Lower lobe of right lung (tissue), 2 donors: ENCODE measurements around the gene CHST1. TPM values are rescaled to one million over a fixed set of nuclear protein-coding genes. Genes with fewer than 3 reads are reported as not detected.

ENCODE experiments used
- ATAC-seq, 2 donors: fragments of 200-7000 bp; cut with Tn5 transposase; one replicate each; pipeline ENCODE4 v1.9.1; 2020 to 2022; ENCODE audit warnings: mild to moderate bottlenecking in 2 of 2, moderate library complexity in 2 of 2
- DNase-seq: peaks from one replicate; pipeline ENCODE4 v3.0.0-alpha.2; 2020
- H3K27ac ChIP-seq: fragments of 200-600 bp; one replicate; pipeline ENCODE4 v1.8.0; 2022
- H3K27me3 ChIP-seq: fragments of 200-600 bp; one replicate; pipeline ENCODE4 v1.8.0; 2022; ENCODE audit warnings: low read depth
- H3K36me3 ChIP-seq: fragments of 200-600 bp; one replicate; pipeline ENCODE4 v1.8.0; 2022; ENCODE audit warnings: mild to moderate bottlenecking
- H3K4me1 ChIP-seq: fragments of 200-600 bp; one replicate; pipeline ENCODE4 v1.8.0; 2022
- H3K4me3 ChIP-seq: fragments of 200-600 bp; one replicate; pipeline ENCODE4 v1.8.0; 2022; ENCODE audit warnings: mild to moderate bottlenecking
- H3K9me3 ChIP-seq: fragments of 200-600 bp; one replicate; pipeline ENCODE4 v1.8.0; 2022
- intact Hi-C: fragments of 100-400 bp; cut with DNase I; formaldehyde crosslinking; loops from one replicate; pipeline ENCODE4 v1.11.0; 2022
- total RNA-seq: library from RNA; stranded (reverse); fragmentation: NEBNext Ultra II Directional; extraction: Animal tissue kit (Norgen Biotek cat#: 25700); gene quantifications from one replicate; pipeline ENCODE4 v1.2.1, GENCODE V29; 2021
- TF ChIP-seq, protein P1 (sequence below): fragments of 200-600 bp; IDR thresholded peaks from one replicate; pipeline ENCODE4 v1.8.0; 2022; ENCODE audit warnings: antibody characterized with exemption, mild to moderate bottlenecking
- donor health status: DM: no; HTN: yes; CAD: no; lungs with severe emphysema.

Gene CHST1
- total RNA-seq, 1 donor from 2014 or later, result 4.6 TPM

DNA sequence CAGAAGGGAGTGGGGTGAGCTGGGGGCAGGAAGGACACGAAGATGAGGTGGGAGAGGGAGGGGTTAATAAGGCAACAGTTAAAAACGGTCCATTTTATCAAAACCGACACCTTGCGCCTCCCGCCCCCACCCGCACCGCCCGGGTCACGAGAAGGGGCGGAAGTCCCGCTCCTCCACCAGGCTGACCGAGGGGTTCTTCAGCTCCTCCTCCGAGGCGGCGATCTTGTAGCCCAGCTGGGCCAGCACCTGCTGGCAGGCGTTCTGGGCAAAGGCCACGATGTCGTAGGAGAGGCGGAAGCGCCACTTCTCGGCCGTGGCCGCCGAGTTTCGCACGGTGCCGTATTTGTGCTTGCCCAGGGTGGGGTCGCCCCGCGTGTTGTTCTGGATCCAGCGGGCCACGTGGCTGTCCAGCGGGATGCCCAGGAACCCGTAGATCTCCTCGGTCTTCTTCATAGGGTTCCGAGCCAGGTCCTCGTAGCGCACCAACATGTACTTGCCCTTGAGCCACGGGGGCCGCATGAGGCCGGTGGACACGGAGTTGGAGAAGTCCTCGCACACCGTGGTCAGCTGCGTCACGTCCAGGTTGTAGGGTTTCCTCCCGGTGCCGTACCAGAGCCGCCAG lies 15.8 kb downstream of the CHST1 start:
- H3K9me3 ChIP-seq, result no peaks in the 10 kb centered on the region
- intact Hi-C loops, result loop anchor here (10.0 kb wide), 1 partner anchor 275 kb away; no protein-coding TSS in a partner anchor
- DNase-seq (no peak), ATAC-seq (no peak)
- TF ChIP-seq, protein P1, sequence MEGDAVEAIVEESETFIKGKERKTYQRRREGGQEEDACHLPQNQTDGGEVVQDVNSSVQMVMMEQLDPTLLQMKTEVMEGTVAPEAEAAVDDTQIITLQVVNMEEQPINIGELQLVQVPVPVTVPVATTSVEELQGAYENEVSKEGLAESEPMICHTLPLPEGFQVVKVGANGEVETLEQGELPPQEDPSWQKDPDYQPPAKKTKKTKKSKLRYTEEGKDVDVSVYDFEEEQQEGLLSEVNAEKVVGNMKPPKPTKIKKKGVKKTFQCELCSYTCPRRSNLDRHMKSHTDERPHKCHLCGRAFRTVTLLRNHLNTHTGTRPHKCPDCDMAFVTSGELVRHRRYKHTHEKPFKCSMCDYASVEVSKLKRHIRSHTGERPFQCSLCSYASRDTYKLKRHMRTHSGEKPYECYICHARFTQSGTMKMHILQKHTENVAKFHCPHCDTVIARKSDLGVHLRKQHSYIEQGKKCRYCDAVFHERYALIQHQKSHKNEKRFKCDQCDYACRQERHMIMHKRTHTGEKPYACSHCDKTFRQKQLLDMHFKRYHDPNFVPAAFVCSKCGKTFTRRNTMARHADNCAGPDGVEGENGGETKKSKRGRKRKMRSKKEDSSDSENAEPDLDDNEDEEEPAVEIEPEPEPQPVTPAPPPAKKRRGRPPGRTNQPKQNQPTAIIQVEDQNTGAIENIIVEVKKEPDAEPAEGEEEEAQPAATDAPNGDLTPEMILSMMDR, result no peak
- H3K27me3 ChIP-seq, result peaks cover 11% of the 10 kb centered on the region
- no peak overlapping the region for H3K4me3 ChIP-seq
- peaks cover 3% of the 10 kb centered on the region for H3K4me1 ChIP-seq
- no peaks in the 10 kb centered on the region for H3K36me3 ChIP-seq
- H3K27ac ChIP-seq, result no peak overlapping the region

DNA sequence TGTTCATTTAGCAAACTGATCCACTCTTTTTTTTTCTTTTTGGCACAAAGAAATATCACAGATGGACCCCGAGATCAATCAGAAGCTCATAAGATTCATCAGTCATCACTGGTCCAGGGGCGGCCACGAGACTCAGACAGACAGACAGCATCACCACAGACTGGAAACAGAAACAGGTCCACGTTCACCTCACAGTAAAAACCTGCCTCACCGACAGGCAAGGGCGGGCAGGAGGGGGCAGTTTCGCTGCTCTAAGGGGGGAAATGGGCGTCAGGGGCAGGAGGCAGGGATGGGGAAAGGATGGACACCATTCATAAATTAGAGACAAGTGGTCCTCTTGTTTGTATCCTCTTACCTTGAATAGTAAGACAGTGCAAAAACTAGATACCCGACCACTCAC lies 16.5 kb downstream of the CHST1 start:
- Histone ChIP-seq H3K9me3 (no peaks in the 10 kb centered on the region), H3K27ac (no peak overlapping the region), H3K36me3 (no peaks in the 10 kb centered on the region), H3K4me1 (no peaks in the 10 kb centered on the region), H3K4me3 (no peak overlapping the region), H3K27me3 (peaks cover 11% of the 10 kb centered on the region)
- no peak for ATAC-seq
- TF ChIP-seq, protein P1, result no peak
- intact Hi-C loops, result no loop called here
- DNase-seq, result no peak

DNA sequence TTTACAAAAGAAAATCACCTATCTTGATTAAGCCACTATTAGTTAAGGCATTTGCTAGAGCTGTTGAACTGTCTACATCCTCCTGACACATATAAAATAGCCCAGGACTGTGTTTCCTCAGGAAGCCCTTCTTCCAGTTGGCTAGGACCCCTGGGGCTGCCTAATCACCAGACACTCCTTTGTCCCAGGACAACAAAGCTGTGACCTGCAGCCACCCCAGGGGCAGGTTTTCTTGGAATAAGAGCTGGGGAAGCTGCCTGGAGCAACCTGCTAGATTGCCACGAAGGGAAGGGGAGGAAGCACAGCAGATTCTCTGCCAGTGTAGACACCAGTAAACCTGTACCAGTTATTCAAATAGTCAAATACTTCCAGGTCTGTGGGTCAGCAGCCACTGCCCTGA lies 17.6 kb downstream of the CHST1 start:
- Histone ChIP-seq H3K36me3 (no peaks in the 10 kb centered on the region), H3K4me1 (no peaks in the 10 kb centered on the region), H3K27me3 (peaks cover 11% of the 10 kb centered on the region), H3K27ac (no peak overlapping the region), H3K9me3 (no peaks in the 10 kb centered on the region), H3K4me3 (no peak overlapping the region)
- TF ChIP-seq, protein P1, result no peak
- ATAC-seq (no peak), DNase-seq (no peak)
- intact Hi-C loops, result no loop called here

DNA sequence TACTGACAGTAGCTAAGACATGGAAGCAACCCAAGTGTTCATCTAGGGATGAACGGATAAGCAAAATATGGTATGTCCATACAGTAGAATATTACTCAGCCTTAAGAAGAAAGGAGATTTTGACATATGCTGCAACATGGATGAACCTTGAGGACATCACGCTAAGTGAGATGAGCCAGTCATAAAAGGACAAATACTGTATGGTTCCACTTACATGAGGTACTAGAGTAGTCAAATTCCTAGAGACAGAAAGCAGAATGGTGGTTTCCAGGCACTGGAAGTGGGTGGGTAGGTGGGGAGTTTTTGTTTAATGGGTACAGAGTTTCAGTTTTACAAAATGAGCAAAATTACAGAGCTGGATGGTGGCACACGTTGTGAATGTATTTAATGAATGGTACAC lies 18.1 kb downstream of the CHST1 start:
- Histone ChIP-seq H3K27me3 (peaks cover 11% of the 10 kb centered on the region), H3K9me3 (no peaks in the 10 kb centered on the region), H3K4me3 (no peak overlapping the region), H3K27ac (no peak overlapping the region), H3K4me1 (no peaks in the 10 kb centered on the region), H3K36me3 (no peaks in the 10 kb centered on the region)
- no peak for DNase-seq
- intact Hi-C loops, result no loop called here
- TF ChIP-seq, protein P1, result no peak
- no peak for ATAC-seq

DNA sequence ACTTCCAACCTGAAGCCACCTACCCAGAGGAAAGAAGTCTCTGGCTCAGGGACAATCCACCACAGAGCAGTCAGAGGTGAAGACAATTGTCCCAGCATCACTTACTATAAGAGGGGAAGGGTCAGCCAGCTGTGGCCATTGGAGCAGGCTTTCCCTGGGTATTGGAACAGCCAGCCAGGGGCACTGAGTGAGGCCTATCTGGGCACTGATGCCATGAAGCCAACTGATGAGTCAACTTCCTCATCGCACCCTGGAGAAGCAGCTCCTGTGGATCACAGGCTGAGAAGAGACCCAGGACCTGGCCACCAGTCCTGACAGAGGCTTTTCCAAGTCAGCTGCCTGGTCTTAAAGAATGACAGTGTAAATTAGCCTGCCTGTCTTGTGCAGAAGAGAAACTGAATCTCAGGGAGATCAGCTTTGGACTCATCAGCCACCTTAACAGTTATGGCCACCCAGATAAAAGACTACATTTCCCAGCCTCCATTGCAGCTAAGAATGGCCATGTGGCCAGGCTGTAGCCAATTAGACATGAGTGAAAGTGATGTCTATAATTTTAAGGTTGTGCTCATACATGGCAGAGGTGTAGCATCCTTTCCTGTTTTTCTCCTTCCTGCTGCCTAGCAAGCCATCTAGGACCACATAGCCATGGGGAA lies 19.0 kb downstream of the CHST1 start:
- H3K9me3 ChIP-seq, result no peaks in the 10 kb centered on the region
- H3K27me3 ChIP-seq, result peaks cover 11% of the 10 kb centered on the region
- intact Hi-C loops, result no loop called here
- ATAC-seq (no peak), DNase-seq (no peak)
- H3K36me3 ChIP-seq, result no peaks in the 10 kb centered on the region
- H3K4me3 ChIP-seq, result no peak overlapping the region
- TF ChIP-seq, protein P1, result no peak
- no peaks in the 10 kb centered on the region for H3K4me1 ChIP-seq
- H3K27ac ChIP-seq, result no peak overlapping the region
